Fibroblast of lung (primary cell): Measurements from ENCODE around the gene ATP13A2.
"Not testable (repeated sequence)": the region's sequence is repeated elsewhere in the genome, so short reads cannot be mapped to it uniquely, and the experiment has no call there.

Experiments
- EZH2 ChIP-seq: IDR thresholded peaks from 2 replicates; pipeline ENCODE4 v1.5.1; 2012; ENCODE audit warnings: low read length, control low read depth, mild to moderate bottlenecking; ENCODE audit errors: missing control alignments
- TF ChIP-seq, protein P1 (sequence below), 2 donors: IDR thresholded peaks in 1 of 2; conservative IDR thresholded peaks in 1 of 2; 1 replicate in 1 of 2; 2 replicates in 1 of 2; pipeline ENCODE4 v1.5.1; 2011 to 2012; ENCODE audit warnings: low read length in 2 of 2, control low read depth in 1 of 2, inconsistent platforms in 1 of 2, low read depth in 1 of 2, mild to moderate bottlenecking in 1 of 2

DNA sequence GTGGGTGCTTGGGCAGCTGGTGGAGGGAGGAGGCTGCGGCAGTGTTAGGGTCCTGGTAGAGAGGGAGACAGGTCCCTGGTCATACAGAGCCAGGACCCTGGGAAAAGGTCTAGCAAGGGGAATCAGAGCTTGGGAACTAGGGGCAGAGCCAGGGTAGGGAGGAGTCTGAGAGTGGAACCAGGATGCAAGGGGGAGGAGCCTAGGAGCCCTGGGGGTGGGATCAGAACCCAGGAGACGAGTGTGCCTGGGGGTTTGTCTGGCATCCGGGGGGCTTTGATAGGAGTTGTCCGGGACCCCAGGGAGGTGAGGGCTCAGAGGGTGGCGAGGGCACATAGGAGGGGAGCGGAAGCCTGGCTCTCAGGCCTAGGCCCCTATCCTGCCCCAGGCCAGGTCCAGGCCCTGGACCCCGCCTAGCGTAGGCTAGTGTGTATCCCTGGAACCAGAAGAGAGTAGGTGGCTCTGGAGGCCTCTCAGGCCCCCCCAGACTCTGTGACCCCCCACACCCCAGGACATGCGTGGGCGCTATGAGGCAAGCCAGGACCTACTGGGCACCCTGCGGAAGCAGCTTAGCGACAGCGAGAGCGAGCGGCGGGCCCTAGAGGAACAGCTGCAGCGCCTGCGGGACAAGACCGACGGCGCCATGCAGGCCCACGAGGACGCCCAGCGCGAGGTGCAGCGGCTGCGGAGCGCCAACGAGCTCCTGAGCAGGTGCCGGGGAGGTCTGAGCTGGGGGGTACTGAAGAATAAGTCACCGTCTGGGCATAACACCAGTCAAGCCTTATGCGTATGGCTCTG is 72.1 kb downstream of the ATP13A2 start:
- TF ChIP-seq, protein P1, sequence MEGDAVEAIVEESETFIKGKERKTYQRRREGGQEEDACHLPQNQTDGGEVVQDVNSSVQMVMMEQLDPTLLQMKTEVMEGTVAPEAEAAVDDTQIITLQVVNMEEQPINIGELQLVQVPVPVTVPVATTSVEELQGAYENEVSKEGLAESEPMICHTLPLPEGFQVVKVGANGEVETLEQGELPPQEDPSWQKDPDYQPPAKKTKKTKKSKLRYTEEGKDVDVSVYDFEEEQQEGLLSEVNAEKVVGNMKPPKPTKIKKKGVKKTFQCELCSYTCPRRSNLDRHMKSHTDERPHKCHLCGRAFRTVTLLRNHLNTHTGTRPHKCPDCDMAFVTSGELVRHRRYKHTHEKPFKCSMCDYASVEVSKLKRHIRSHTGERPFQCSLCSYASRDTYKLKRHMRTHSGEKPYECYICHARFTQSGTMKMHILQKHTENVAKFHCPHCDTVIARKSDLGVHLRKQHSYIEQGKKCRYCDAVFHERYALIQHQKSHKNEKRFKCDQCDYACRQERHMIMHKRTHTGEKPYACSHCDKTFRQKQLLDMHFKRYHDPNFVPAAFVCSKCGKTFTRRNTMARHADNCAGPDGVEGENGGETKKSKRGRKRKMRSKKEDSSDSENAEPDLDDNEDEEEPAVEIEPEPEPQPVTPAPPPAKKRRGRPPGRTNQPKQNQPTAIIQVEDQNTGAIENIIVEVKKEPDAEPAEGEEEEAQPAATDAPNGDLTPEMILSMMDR (conservative IDR thresholded peaks at IDR 0.05 in 1 of 2, IDR thresholded peaks at IDR 0.05 in 1 of 2; ENCODE audit: low read depth in 1 of 2, low read length in 2 of 2): not testable (repeated sequence)
- TF ChIP-seq EZH2: not testable (repeated sequence)
